HS-5 (cell line): ENCODE results near the gene PAPLN.
"Not testable (repeated sequence)": the region's sequence is repeated elsewhere in the genome, so short reads cannot be mapped to it uniquely, and the experiment has no call there.

Experiments
- DNase-seq: peaks from one replicate; pipeline ENCODE4 v3.0.0-alpha.2; 2012; ENCODE audit warnings: low read depth

Gene PAPLN

DNA sequence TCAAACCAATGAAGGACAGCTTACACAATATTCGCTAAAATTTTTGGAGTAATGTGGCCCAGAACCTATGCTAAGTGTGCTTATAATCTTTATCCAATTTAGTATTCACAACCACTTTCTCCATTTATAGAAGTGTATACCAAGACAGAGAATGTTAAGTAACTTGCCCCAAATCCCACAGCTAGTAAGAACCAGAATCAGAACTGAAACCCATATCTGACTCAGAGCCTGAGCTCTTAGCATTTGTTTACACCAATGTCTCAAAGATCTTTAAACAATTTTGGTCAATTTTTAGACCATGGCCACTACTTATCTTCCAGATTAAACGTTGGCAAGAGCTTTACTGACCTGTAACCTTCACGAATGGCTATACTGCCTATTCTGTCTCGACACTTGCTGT, 53.0 kb downstream of the PAPLN start:
- DNase-seq, result no peak

DNA sequence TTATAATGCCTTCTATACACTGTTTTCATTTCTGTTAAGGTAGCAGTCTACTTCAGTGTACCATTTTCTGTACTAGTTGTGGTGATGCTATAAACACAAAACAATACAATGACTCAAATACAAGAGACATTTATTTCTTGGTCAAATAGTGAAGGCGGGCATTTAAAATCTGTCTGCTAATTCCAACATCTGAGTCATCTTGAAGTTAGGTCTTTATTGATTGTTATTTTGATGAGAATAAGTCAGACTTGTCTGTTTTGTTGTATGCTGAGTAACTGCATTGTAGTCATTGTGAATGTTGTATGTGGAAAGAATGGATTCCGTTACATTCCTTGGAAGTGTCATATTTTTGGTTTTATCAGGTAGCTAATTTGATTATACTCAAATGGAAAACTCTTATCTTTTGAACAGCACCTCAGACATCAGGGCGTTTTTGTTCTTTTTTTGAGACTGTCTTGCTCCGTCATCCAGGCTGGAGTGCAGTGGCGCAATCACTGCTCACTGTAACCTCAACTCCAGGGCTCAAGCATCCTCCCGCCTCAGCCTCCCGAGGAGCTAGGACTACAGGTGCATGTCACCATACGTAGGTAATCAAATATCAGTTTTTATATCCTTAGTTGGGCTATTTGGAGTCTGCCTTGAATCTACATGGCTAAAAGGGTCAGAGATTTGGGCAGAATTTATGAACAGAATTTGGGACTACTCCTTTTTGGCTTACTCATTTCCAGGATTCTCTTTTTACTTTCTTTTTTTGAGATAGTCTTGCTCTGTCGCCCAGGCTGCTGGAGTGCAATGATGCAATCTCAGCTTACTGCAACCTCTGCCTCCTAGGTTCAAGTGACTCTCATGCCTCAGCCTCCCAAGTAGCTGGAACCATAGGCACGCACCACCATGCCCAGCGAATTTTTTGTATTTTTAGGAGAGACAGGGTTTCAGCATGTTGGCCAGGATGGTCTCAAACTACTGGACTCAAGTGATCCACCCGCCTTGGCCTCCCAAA, 56.8 kb downstream of the PAPLN start:
- DNase-seq, result no peak

DNA sequence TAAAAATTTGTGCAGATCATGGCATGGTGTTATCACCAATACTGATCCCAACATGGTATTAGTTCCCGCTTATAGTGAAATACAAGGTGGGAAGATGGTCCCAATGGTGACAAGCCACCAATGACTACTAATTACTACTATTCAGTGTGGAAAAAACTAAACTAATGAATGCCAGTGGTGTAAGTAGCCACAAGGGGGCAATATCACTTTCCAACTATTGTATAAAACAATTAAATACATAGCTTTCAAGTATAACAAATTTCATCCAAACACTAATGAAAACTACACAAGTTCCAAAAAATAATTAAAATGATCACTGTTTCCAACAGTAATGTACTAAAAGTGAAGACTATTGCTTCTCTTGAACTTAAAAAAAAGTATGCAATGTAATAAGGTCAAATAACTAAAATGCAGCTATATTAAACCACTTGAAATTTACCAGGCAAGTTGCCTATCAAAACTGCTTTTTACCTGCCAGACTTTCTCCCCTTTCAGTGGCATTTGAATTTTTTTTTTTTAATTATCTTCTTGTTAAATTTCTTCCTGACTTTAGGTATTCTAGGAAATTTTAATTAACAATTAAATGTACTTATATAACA, 58.0 kb downstream of the PAPLN start:
- no peak for DNase-seq

DNA sequence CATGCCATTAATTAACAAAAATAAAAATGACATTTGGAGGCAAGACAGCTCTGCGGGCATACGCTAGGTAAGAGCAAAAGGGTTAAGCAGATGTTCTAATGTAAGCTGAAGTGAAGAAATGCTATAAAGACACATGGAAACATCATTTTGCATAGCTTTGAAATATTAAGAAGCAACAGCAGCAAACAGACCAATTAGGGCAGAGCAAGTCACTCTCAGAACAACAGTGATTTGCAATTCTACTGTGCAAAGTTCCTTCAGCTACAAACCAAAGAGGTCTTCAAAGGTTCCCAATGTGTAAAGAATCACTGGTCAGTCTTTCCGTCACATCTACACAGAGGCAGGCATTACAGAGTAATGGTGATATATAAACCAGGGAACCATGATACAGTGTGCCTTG, 68.2 kb downstream of the PAPLN start:
- no peak for DNase-seq

DNA sequence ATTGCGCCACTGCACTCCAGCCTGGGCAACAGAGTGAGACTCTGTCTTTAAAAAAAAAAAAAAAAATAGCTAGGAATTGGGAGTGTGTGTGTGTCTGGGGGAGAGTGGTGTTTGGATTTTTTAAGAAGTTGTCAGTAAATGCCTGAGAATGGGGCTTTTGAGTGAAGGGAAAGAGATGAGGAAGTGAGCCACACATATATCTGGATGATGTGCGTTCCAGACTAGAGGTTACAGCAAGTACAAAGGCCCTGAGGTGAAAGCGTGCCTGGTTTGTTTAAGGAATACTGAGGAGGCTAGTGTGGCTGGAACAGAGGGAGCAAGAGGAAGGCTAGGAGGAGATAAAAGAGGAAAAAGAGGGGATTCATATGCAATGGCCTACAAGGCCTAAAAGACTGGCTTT, 70.0 kb downstream of the PAPLN start:
- no peak for DNase-seq

DNA sequence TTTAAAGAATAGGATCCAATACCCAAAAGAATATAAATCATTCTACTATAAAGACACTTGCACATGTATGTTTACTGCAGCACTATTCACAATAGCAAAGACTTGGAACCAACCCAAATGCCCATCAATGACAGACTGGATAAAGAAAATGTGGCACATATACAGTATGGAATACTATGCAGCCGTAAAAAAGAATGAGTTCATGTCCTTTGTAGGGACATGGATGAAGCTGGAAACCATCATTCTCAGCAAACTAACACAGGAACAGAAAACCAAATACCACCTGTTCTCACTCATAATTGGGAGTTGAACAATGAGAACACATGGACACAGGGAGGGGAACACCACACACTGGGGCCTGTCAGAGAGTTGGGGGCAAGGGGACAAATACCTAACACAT, 71.9 kb downstream of the PAPLN start:
- not testable (repeated sequence) for DNase-seq

DNA sequence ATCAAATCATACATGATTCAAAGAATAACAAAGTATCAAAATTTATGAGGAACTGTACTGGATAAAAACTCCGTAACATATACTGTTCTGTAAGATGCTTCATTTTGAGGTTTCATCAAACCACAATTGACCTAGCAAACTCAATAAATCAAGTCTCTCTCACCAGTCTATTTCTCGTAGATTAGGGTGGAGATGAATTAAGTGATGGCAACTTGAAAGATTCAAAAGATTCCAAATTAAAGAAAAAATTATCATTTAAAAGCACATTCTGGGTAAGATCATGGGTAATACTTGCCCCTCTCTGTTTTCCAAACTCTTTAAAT, 74.4 kb downstream of the PAPLN start:
- DNase-seq, result no peak

DNA sequence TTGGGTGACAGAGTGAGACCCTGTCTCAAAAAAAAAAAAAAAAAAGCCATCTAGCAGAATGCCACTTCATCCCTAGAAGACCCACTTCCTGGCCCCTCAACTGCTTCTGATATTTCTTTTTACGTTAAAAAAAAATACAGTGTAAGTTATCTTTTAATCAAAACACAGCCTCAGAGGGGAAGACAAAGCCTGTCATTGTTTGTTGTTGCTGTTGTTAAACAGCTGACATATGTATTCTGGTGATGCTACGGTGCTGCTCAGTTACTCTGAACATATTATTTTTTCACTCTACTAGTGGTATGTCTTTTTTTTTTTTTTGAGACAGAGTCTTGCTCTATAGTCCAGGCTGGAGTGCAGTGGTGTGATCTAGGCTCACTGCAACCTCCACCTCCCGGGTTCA, 75.4 kb downstream of the PAPLN start:
- no peak for DNase-seq

DNA sequence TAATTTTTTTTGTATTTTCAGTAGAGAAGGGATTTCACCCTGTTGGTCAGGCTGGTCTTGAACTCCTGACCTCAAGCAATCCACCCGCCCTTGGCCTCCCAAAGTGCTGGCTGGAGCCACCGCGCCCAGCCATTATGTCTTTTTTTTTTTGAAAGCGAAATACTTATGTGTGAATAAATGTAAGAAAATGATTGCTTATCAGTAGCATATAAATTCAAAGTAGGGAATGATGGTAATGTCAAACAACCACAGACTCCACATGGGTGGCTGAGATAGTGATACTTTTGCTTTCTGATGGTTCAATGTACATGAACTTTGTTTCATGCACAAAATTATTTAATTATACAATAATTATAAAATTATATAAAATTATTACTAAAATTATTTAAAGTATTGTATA, 75.8 kb downstream of the PAPLN start:
- DNase-seq, result no peak

DNA sequence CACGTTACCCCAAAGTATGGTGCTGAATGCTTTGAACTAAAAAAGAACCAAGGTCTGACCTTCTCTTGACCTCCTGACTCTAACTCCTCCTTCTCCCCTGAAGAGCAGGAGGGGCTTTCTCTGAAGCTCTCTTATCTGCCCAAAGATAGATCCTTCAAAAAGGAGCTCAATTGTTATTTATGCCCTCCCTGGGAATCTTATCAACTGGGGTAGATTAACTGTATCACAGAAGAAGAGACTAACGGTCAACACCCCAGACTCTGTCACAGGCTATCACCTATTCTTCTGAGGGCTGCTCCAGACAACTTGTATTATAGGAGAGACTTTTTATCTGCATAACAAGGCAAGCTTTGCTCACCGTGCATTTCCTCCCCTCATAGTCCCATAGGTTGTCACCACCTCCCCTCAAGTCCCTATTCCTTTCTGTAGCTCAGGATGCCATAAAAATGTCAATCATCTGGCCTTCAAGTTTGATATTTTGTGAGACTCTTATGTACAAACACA, 86.6 kb downstream of the PAPLN start:
- DNase-seq, result no peak
